Mesenchymal stem cell (in vitro differentiated cells and primary cell): ENCODE measurements around the gene UAP1.
A peak's percentile ranks its signal among the peaks of the same experiment; 100 is the strongest.

Source experiments
- DNase-seq: peaks from one replicate; pipeline ENCODE4 v3.0.0-alpha.2; 2013
- H2AFZ ChIP-seq: one replicate; pipeline ENCODE4 v1.6.1; 2013; ENCODE audit warnings: low read depth, mild to moderate bottlenecking, control low read depth, inconsistent platforms, low read length, moderate library complexity
- H2AK5ac ChIP-seq: 2 replicates; pipeline ENCODE4 v1.6.1; 2013; ENCODE audit warnings: low read length, moderate library complexity, mild to moderate bottlenecking, inconsistent platforms; ENCODE audit not compliant: severe bottlenecking
- H2BK120ac ChIP-seq: one replicate; pipeline ENCODE4 v1.6.1; 2013; ENCODE audit warnings: low read depth, mild to moderate bottlenecking, inconsistent platforms, low read length, moderate library complexity
- H2BK12ac ChIP-seq, 2 experiments: one replicate each; pipeline ENCODE4 v1.6.1; 2013; ENCODE audit warnings: inconsistent platforms in 2 of 2, low read length in 2 of 2, mild to moderate bottlenecking in 2 of 2, moderate library complexity in 2 of 2, control low read depth in 1 of 2
- H2BK15ac ChIP-seq: one replicate; pipeline ENCODE4 v1.6.1; 2013; ENCODE audit warnings: mild to moderate bottlenecking, low read depth, inconsistent platforms; ENCODE audit not compliant: poor library complexity, severe bottlenecking
- H2BK5ac ChIP-seq: 2 replicates; pipeline ENCODE4 v1.6.1; 2013; ENCODE audit warnings: low read depth, mild to moderate bottlenecking, low read length, control low read depth, inconsistent platforms; ENCODE audit not compliant: poor library complexity, severe bottlenecking
- H3K14ac ChIP-seq, 2 experiments: one replicate each; pipeline ENCODE4 v1.6.1; 2013; ENCODE audit warnings: inconsistent platforms in 2 of 2, low read length in 2 of 2, control low read depth in 1 of 2, mild to moderate bottlenecking in 1 of 2, moderate library complexity in 1 of 2
- H3K18ac ChIP-seq, 2 experiments: one replicate each; pipeline ENCODE4 v1.6.1; 2013; ENCODE audit warnings: inconsistent platforms in 2 of 2, low read length in 2 of 2, control low read depth in 1 of 2, low read depth in 1 of 2, mild to moderate bottlenecking in 1 of 2
- H3K23ac ChIP-seq, 2 experiments: one replicate each; pipeline ENCODE4 v1.6.1; 2013; ENCODE audit warnings: inconsistent platforms in 2 of 2, low read length in 2 of 2, mild to moderate bottlenecking in 2 of 2, moderate library complexity in 2 of 2, control low read depth in 1 of 2
- H3K27ac ChIP-seq: 2 replicates; pipeline ENCODE4 v1.5.1; 2013; ENCODE audit warnings: mild to moderate bottlenecking, moderate library complexity, low read length, control low read depth, inconsistent platforms; ENCODE audit not compliant: poor library complexity, severe bottlenecking
- H3K27me3 ChIP-seq, 2 experiments: 2 replicates each; pipeline versions ENCODE4 v1.6.1 to v1.7.0; 2013; ENCODE audit warnings: low read length in 2 of 2, mild to moderate bottlenecking in 2 of 2, moderate library complexity in 2 of 2, control low read depth in 1 of 2, inconsistent platforms in 1 of 2; ENCODE audit not compliant: control insufficient read depth in 1 of 2, insufficient read depth in 1 of 2
- H3K36me3 ChIP-seq, 2 experiments: 2 replicates each; pipeline versions ENCODE4 v1.6.1 to v1.7.0; 2013; ENCODE audit warnings: low read length in 2 of 2, control low read depth in 1 of 2, inconsistent platforms in 1 of 2, low read depth in 1 of 2, mild to moderate bottlenecking in 1 of 2; ENCODE audit not compliant: insufficient read depth in 2 of 2, control insufficient read depth in 1 of 2
- H3K4ac ChIP-seq, 2 experiments: one replicate each; pipeline ENCODE4 v1.6.1; 2013; ENCODE audit warnings: inconsistent platforms in 2 of 2, low read length in 2 of 2, mild to moderate bottlenecking in 2 of 2, moderate library complexity in 2 of 2, control low read depth in 1 of 2, low read depth in 1 of 2
- H3K4me1 ChIP-seq: 2 replicates; pipeline ENCODE4 v1.6.1; 2013; ENCODE audit warnings: low read depth, low read length, control low read depth; ENCODE audit not compliant: control insufficient read depth, insufficient read depth
- H3K4me2 ChIP-seq: 2 replicates; pipeline ENCODE4 v1.6.1; 2013; ENCODE audit warnings: low read length, mild to moderate bottlenecking, inconsistent platforms; ENCODE audit not compliant: poor library complexity, severe bottlenecking
- H3K4me3 ChIP-seq, 2 experiments: 2 replicates each; pipeline versions ENCODE4 v1.5.1 to v1.7.0; 2013; ENCODE audit warnings: low read length in 2 of 2, mild to moderate bottlenecking in 2 of 2, control low read depth in 1 of 2, low read depth in 1 of 2; ENCODE audit not compliant: insufficient read depth in 1 of 2
- H3K79me1 ChIP-seq: replicated peaks from 2 replicates; pipeline ENCODE4 v1.6.1; 2013; ENCODE audit warnings: mild to moderate bottlenecking, control low read depth, low read length, inconsistent platforms; ENCODE audit not compliant: poor library complexity, severe bottlenecking
- H3K9ac ChIP-seq: 2 replicates; pipeline ENCODE4 v1.7.0; 2013; ENCODE audit warnings: mild to moderate bottlenecking, low read length, moderate library complexity
- H3K9me3 ChIP-seq: 2 replicates; pipeline ENCODE4 v1.7.0; 2013; ENCODE audit warnings: mild to moderate bottlenecking, low read length; ENCODE audit not compliant: control insufficient read depth
- H4K8ac ChIP-seq: one replicate; pipeline ENCODE4 v1.6.1; 2013; ENCODE audit warnings: inconsistent platforms, mild to moderate bottlenecking, low read length, moderate library complexity
- H4K91ac ChIP-seq: one replicate; pipeline ENCODE4 v1.6.1; 2013; ENCODE audit warnings: mild to moderate bottlenecking, low read length, inconsistent platforms
- WGBS: methylation state at CpG from one replicate; pipeline ENCODE4 v1.1.7; 2013; ENCODE audit warnings: mixed read lengths; 5-methylcytosine and 5-hydroxymethylcytosine counted together

The UAP1 gene

GRCh38 chr1:162557536-162557935, 4.0 kb upstream of the UAP1 start:
- Histone ChIP-seq H2AK5ac (no peak overlapping the region), H3K79me1 (no peaks in the 10 kb centered on the region), H3K9me3 (no peaks in the 10 kb centered on the region), H3K23ac (no peak overlapping the region), H3K4me1 (peaks cover 5% of the 10 kb centered on the region), H3K27ac (no peak overlapping the region), H4K91ac (no peak overlapping the region), H2BK120ac (no peak overlapping the region), H4K8ac (no peak overlapping the region), H3K14ac (no peak overlapping the region), H2BK15ac (no peak overlapping the region), H3K9ac (no peak overlapping the region), H2BK5ac (no peak overlapping the region), H3K18ac (no peak overlapping the region), H3K36me3 (no peaks in the 10 kb centered on the region), H3K4me2 (no peak overlapping the region), H3K4ac (no peak overlapping the region), H2BK12ac (no peak overlapping the region), H3K27me3 (no peaks in the 10 kb centered on the region), H3K4me3 (no peak overlapping the region), H2AFZ (no peak overlapping the region)
- no peak for DNase-seq
- 93% methylated on average over 3 of the region's 3 CpGs for WGBS

- peaks cover 2% of the 10 kb centered on the region for H3K79me1 ChIP-seq
- peak overlapping the region; percentile 96 for H4K8ac ChIP-seq
- H3K14ac ChIP-seq = no peak overlapping the region
- H2BK120ac ChIP-seq = no peak overlapping the region
- H4K91ac ChIP-seq = no peak overlapping the region
- H3K18ac ChIP-seq = peak overlapping the region; percentile 66 to 95
- H3K4me1 ChIP-seq = peaks cover 5% of the 10 kb centered on the region
- H3K4me3 ChIP-seq = peak overlapping the region; percentile 64 to 79
- no peak overlapping the region for H2BK15ac ChIP-seq
- peak overlapping the region; percentile 98 for H3K9ac ChIP-seq
- H2AK5ac ChIP-seq = no peak overlapping the region
- no peaks in the 10 kb centered on the region for H3K27me3 ChIP-seq
- no peak overlapping the region for H2BK12ac ChIP-seq
- peak; percentile 32 for DNase-seq
- no peak overlapping the region for H2BK5ac ChIP-seq
- H3K4ac ChIP-seq = no peak overlapping the region
- H3K36me3 ChIP-seq = no peaks in the 10 kb centered on the region
- peak overlapping the region; percentile 69 for H3K4me2 ChIP-seq
- 60% methylated on average over 6 of the region's 9 CpGs for WGBS
- peak overlapping the region; percentile 54 for H2AFZ ChIP-seq
- peak overlapping the region; percentile 50 for H3K27ac ChIP-seq
- no peaks in the 10 kb centered on the region for H3K9me3 ChIP-seq
- H3K23ac ChIP-seq = no peak overlapping the region
Measured at GRCh38 chr1:162560303-162561036, 1.1 kb upstream of the UAP1 start.

- H3K27me3 ChIP-seq = no peaks in the 10 kb centered on the region
- H3K14ac ChIP-seq = peak overlapping the region in 1 of 2 experiments; percentile 26
- 2% methylated on average over 49 of the region's 53 CpGs for WGBS
- H3K27ac ChIP-seq = peak overlapping the region; percentile 50
- H2BK120ac ChIP-seq = no peak overlapping the region
- peak overlapping the region; percentile 11 for H2BK5ac ChIP-seq
- peak overlapping the region; percentile 82 for H2BK15ac ChIP-seq
- peak overlapping the region; percentile 96 for H4K8ac ChIP-seq
- no peak overlapping the region for H2AK5ac ChIP-seq
- peak overlapping the region; percentile 69 for H3K4me2 ChIP-seq
- H3K4me1 ChIP-seq = peaks cover 5% of the 10 kb centered on the region
- H2AFZ ChIP-seq = peak overlapping the region; percentile 54
- peak overlapping the region; percentile 51 to 69 for H2BK12ac ChIP-seq
- peak overlapping the region; percentile 98 for H3K9ac ChIP-seq
- peaks cover 0 to 3% of the 10 kb centered on the region in 2 experiments for H3K36me3 ChIP-seq
- peaks cover 5% of the 10 kb centered on the region for H3K79me1 ChIP-seq
- no peak overlapping the region for H4K91ac ChIP-seq
- no peaks in the 10 kb centered on the region for H3K9me3 ChIP-seq
- no peak overlapping the region for H3K23ac ChIP-seq
- H3K4ac ChIP-seq = peak overlapping the region in 1 of 2 experiments; percentile 47
- DNase-seq = peak; percentile 97
- H3K18ac ChIP-seq = peak overlapping the region; percentile 66 to 95
- peak overlapping the region; percentile 79 to 95 for H3K4me3 ChIP-seq
Measured at GRCh38 chr1:162561037-162561615, 396 bp upstream of the UAP1 start.

GRCh38 chr1:162562470-162562828, 927 bp downstream of the UAP1 start:
- H4K8ac ChIP-seq = no peak overlapping the region
- peaks cover 8% of the 10 kb centered on the region for H3K79me1 ChIP-seq
- no peak overlapping the region for H2AK5ac ChIP-seq
- H3K14ac ChIP-seq = no peak overlapping the region
- 55% methylated on average over 5 of the region's 5 CpGs for WGBS
- H2BK12ac ChIP-seq = no peak overlapping the region
- no peaks in the 10 kb centered on the region for H3K27me3 ChIP-seq
- H3K27ac ChIP-seq = no peak overlapping the region
- peak overlapping the region; percentile 98 for H3K9ac ChIP-seq
- no peak overlapping the region for H3K23ac ChIP-seq
- H3K4me2 ChIP-seq = peak overlapping the region; percentile 81
- H3K9me3 ChIP-seq = no peaks in the 10 kb centered on the region
- H3K4ac ChIP-seq = no peak overlapping the region
- H2BK5ac ChIP-seq = no peak overlapping the region
- H2BK15ac ChIP-seq = no peak overlapping the region
- peaks cover 5% of the 10 kb centered on the region for H3K4me1 ChIP-seq
- no peak overlapping the region for H2BK120ac ChIP-seq
- H3K4me3 ChIP-seq = peak overlapping the region in 1 of 2 experiments; percentile 92
- no peak overlapping the region for H2AFZ ChIP-seq
- no peak overlapping the region for H4K91ac ChIP-seq
- peaks cover 0 to 17% of the 10 kb centered on the region in 2 experiments for H3K36me3 ChIP-seq
- DNase-seq = peak; percentile 57
- H3K18ac ChIP-seq = no peak overlapping the region
